Activated CD4-positive, alpha-beta T cell treated with anti-CD3 and anti-CD28 coated beads, Interleukin-2, amount 10 ng/mL, durations not matched to agents 7 days and 5 days (primary cell): ENCODE data around the gene SNRPE. TPM values are rescaled to one million over a fixed set of nuclear protein-coding genes. Genes with fewer than 3 reads are reported as not detected.
"Not testable (repeated sequence)": the region's sequence is repeated elsewhere in the genome, so short reads cannot be mapped to it uniquely, and the experiment has no call there.

ENCODE experiments used
- CTCF ChIA-PET: fragments of 350-600 bp; sonication (Branson Sonifier 250); formaldehyde crosslinking; loops from one replicate; lab custom pipeline; 2021; ENCODE audit warnings: antibody characterized with exemption; lab: Charles Lee
- POLR2A ChIA-PET: fragments of 350-600 bp; sonication (Branson Sonifier 250); formaldehyde crosslinking; loops from one replicate; lab custom pipeline; 2021; ENCODE audit warnings: antibody characterized with exemption; lab: Charles Lee
- DNase-seq: peaks from one replicate; pipeline ENCODE4 v3.0.0-alpha.2; 2020
- H3K27ac Mint-ChIP-seq: one replicate; pipeline ENCODE4 v1.8.0; 2021; ENCODE audit warnings: mild to moderate bottlenecking, moderate library complexity, mixed read lengths
- H3K27me3 Mint-ChIP-seq: one replicate; pipeline ENCODE4 v1.8.0; 2021; ENCODE audit warnings: mixed read lengths
- H3K36me3 Mint-ChIP-seq: one replicate; pipeline ENCODE4 v1.8.0; 2021; ENCODE audit warnings: low read depth, mixed read lengths
- H3K4me1 Mint-ChIP-seq: one replicate; pipeline ENCODE4 v1.8.0; 2021; ENCODE audit warnings: mixed read lengths
- H3K4me3 Mint-ChIP-seq: one replicate; pipeline ENCODE4 v1.8.0; 2021; ENCODE audit warnings: mild to moderate bottlenecking, moderate library complexity, mixed read lengths
- H3K9me3 Mint-ChIP-seq: one replicate; pipeline ENCODE4 v1.8.0; 2021; ENCODE audit warnings: mixed read lengths
- total RNA-seq, 2 experiments: library from RNA; stranded (reverse); gene quantifications; one replicate each; pipeline ENCODE4 v1.2.3, GENCODE V29; 2021

SNRPE gene
- 100 to 1,000 TPM; 153 to 187 TPM for total RNA-seq

DNA sequence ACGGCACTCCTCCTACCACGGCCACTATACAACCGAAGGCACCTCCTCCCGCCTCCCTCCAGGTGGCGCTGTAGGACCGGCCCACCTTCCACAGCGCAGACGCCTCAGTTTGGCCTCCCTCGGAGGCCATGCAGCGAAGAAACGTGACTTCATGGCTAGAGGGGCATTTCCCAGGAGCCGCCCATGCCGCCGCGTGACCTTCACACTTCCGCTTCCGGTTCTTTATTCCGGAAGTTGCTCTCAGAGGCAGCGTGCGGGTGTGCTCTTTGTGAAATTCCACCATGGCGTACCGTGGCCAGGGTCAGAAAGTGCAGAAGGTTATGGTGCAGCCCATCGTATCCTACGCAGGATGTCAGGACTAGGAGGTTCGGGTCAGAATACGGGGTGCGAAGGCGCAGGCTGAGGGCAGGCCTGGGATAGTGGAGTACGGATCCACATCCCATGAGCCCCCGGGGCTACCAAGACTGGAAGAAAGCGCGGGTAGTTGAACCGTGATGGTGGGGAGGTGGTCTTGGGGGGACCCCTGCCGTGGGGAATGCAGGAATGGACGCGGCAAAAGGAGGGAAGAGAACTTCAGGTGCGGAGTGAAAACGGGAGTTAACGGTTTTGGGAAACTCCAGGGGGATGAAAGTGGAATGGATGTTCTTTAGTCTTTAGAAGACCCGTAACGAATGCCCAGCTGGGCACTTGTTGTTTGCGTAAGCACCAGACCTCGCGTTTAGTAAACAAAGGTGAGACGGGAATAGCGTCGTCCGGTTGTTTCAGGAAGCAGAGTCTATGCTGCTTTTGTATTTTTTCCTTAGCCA lies at the start of gene SNRPE:
Gene SNRPE, plus strand, starts transcription at position 221 of the 806 bp plus-strand sequence. Its CDS starts 61 bp downstream, at position 282.
- ChIA-PET POLR2A (no interaction called here), CTCF (interaction anchor here (1.1 to 4.2 kb wide), 5 partner anchors 8 to 293 kb away, joined by 4 to 29 read pairs (median 4); no protein-coding TSS in a partner anchor)
- peak; percentile 97 for DNase-seq
- H3K4me1 Mint-ChIP-seq = peaks cover 28% of the 10 kb centered on the region
- no peaks in the 10 kb centered on the region for H3K27me3 Mint-ChIP-seq
- peak within 1 kb of the TSS; percentile 97 for H3K27ac Mint-ChIP-seq
- H3K36me3 Mint-ChIP-seq = peaks cover 25% of the 10 kb centered on the region
- no peaks in the 10 kb centered on the region for H3K9me3 Mint-ChIP-seq
- H3K4me3 Mint-ChIP-seq = peak within 1 kb of the TSS; percentile 98

DNA sequence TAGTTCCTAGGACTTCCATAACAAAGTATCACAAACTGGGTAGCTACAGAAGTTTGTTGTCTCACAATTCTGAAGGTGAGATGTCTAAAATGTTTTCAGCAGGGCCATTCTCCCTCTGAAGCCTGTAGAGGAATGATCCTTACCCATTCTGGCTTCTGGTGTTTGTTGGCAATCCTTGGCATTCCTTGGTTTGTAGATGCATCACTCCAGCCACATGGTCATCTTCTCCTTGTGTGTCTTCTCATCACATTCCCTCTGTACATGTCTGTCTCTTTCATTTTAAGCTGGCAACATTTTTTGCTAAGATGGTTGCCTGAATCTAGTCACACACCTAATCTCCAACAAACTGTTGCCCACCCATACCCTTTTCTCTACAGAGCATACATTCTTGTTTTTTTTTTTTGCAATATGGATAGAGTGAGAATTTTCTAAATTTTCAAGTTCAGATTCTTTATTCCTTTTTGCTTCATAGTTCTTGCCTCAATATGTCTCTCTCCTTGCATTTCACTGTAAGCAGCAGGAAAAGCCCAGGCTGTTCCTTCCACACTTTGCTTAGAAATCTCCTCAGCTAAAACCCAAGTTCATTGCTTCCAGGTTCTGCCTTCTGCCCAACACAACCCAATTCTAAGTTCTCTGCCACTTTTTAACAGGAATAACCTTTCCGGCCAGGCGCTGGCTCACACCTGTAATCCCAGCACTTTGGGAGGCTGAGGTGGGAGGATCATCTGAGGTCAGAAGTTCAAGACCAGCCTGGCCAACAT lies 47.6 kb upstream of the SNRPE start:
- peaks cover 9% of the 10 kb centered on the region for H3K4me1 Mint-ChIP-seq
- CTCF ChIA-PET = interaction anchor here (1.2 to 1.5 kb wide), 2 partner anchors 10 to 309 kb away, joined by 3 to 4 read pairs; no protein-coding TSS in a partner anchor
- DNase-seq = no peak
- H3K4me3 Mint-ChIP-seq = no peak overlapping the region
- H3K36me3 Mint-ChIP-seq = peaks cover 44% of the 10 kb centered on the region
- H3K9me3 Mint-ChIP-seq = no peaks in the 10 kb centered on the region
- no peaks in the 10 kb centered on the region for H3K27me3 Mint-ChIP-seq
- H3K27ac Mint-ChIP-seq = no peak overlapping the region
- POLR2A ChIA-PET = interaction anchor here (0.6 kb wide), 1 partner anchor 11 kb away, joined by 3 read pairs; no protein-coding TSS in a partner anchor

DNA sequence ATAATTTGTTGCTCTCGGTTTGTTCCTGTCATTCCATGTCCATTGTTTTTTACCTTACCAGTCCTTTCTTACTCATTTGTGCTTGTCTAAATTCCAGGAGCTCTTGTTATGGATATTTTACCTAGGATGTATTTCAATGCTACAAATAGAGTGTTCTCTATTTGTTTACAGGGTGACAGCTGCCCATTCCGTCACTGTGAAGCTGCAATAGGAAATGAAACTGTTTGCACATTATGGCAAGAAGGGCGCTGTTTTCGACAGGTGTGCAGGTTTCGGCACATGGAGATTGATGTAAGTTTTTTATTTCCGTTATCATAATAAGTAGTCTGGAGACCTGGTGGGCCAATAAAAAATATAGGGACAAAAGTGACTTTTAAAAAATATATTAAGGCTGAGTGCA lies 43.0 kb upstream of the SNRPE start:
- Mint-ChIP-seq H3K36me3 (peaks cover 50% of the 10 kb centered on the region), H3K27ac (no peak overlapping the region), H3K27me3 (no peaks in the 10 kb centered on the region), H3K4me3 (no peak overlapping the region), H3K4me1 (peaks cover 6% of the 10 kb centered on the region), H3K9me3 (no peaks in the 10 kb centered on the region)
- POLR2A ChIA-PET = no interaction called here
- CTCF ChIA-PET = no interaction called here
- no peak for DNase-seq

DNA sequence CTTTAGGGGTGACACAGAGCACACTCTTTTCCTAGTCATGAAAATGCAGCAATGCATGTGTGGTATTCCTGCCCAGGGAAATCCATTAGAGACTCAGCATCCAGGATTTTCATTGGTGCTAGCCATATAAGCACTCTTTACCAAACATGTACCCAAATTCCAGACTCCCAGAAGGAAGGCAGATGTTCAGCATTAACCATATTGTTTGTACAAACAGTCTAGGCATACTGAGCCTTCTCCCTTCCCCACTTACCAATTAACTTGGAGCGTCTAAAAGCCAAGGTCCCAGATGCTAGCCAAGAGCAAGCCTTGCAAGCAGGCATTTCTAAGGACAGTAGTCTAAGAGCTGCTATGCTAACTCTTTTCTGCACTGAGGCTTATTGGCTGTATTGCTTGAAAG lies 38.1 kb upstream of the SNRPE start:
- Mint-ChIP-seq H3K4me1 (peaks cover 15% of the 10 kb centered on the region), H3K4me3 (no peak overlapping the region), H3K27me3 (no peaks in the 10 kb centered on the region), H3K36me3 (peaks cover 59% of the 10 kb centered on the region), H3K27ac (no peak overlapping the region), H3K9me3 (no peaks in the 10 kb centered on the region)
- POLR2A ChIA-PET = interaction anchor here (0.6 kb wide), 1 partner anchor 58 kb away, joined by 3 read pairs; no protein-coding TSS in a partner anchor
- CTCF ChIA-PET = interaction anchor here (0.8 to 1.0 kb wide), 2 partner anchors 10 to 13 kb away, joined by 3 read pairs; no protein-coding TSS in a partner anchor
- no peak for DNase-seq

DNA sequence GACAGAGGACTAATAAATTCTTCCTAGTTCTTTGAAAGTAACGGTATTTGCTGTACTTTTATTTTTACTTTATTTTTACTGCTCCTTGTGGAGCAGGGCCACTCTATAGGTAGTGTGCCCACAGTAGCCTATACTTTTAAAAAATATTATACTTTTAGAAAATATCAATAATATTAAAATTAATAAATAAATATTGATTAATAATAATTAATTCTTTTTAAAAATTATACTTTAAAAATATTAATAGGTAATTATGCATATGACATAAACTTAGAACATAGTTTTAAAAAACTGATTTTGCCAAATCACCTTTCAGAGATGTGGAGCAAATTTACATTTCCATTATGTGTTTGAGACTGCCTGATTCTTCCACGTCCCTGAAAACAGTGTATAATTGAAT lies 35.2 kb upstream of the SNRPE start:
- no peaks in the 10 kb centered on the region for H3K27me3 Mint-ChIP-seq
- POLR2A ChIA-PET = no interaction called here
- H3K4me3 Mint-ChIP-seq = no peak overlapping the region
- DNase-seq = no peak
- H3K36me3 Mint-ChIP-seq = peaks cover 65% of the 10 kb centered on the region
- H3K9me3 Mint-ChIP-seq = no peaks in the 10 kb centered on the region
- no peak overlapping the region for H3K27ac Mint-ChIP-seq
- H3K4me1 Mint-ChIP-seq = peaks cover 15% of the 10 kb centered on the region
- CTCF ChIA-PET = interaction anchor here (0.7 kb wide), 1 partner anchor 836 kb away, joined by 3 read pairs; no protein-coding TSS in a partner anchor

DNA sequence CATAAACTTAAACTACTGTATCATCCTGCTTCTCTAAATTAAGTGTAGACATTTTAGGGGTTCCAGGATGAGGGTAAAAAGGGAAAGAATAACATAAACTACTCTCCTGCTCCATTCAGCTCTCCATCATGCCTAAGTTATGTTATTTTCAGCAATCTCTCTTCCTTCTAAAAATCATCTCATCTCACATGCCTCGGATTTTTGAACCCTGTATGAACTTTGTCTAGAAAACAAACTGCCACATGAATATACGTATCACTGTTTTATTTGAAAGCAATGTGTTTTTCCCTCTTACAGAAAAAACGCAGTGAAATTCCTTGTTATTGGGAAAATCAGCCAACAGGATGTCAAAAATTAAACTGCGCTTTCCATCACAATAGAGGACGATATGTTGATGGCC lies 33.4 kb upstream of the SNRPE start:
- no peak for DNase-seq
- H3K4me3 Mint-ChIP-seq = no peak overlapping the region
- H3K27ac Mint-ChIP-seq = no peak overlapping the region
- peaks cover 11% of the 10 kb centered on the region for H3K4me1 Mint-ChIP-seq
- peaks cover 59% of the 10 kb centered on the region for H3K36me3 Mint-ChIP-seq
- H3K27me3 Mint-ChIP-seq = no peaks in the 10 kb centered on the region
- CTCF ChIA-PET = interaction anchor here (1.6 kb wide), 1 partner anchor 17 kb away, joined by 5 read pairs; no protein-coding TSS in a partner anchor
- POLR2A ChIA-PET = no interaction called here
- no peaks in the 10 kb centered on the region for H3K9me3 Mint-ChIP-seq

DNA sequence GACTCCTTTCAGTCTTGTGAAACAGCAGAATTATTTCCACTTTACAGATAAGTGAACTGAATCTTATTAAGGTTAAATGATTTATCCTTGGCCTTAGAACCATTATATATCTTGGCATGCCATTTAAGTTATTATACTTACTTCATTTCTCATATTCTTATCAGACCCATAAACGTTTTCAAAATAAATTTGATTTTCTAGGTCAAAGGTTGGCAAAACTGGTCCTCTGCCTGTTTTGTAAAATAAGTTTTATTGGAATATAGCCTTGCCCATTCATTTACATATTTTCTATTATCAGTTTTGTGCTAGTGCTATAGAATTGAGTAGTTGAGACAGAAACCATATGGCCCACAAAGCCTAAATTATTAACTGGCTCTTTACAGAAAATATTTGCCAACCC lies 32.9 kb upstream of the SNRPE start:
- CTCF ChIA-PET = no interaction called here
- H3K27me3 Mint-ChIP-seq = no peaks in the 10 kb centered on the region

DNA sequence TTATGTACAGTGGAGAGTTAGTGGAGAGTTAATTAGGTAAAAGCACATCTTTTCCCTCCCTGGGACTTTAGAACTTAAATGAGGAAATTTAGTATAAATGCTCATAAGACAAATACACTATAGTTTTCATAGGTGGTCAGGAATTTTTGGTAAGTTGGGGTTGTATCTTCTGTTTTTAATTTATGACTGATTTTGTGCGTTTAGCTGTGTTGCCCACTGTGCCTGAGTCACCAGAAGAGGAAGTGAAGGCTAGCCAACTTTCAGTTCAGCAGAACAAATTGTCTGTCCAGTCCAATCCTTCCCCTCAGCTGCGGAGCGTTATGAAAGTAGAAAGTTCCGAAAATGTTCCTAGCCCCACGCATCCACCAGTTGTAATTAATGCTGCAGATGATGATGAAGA lies 32.2 kb upstream of the SNRPE start:
- H3K4me3 Mint-ChIP-seq, H3K9me3 Mint-ChIP-seq, H3K27ac Mint-ChIP-seq, H3K27me3 Mint-ChIP-seq, CTCF ChIA-PET, DNase-seq, POLR2A ChIA-PET: not testable (repeated sequence)
- Mint-ChIP-seq H3K36me3 (peaks cover 61% of the 10 kb centered on the region), H3K4me1 (peaks cover 10% of the 10 kb centered on the region)

More for the DNA sequence above, 32.9 kb upstream of the SNRPE start:
- POLR2A ChIA-PET = no interaction called here
- DNase-seq = no peak
- Mint-ChIP-seq H3K9me3 (no peaks in the 10 kb centered on the region), H3K4me1 (peaks cover 11% of the 10 kb centered on the region), H3K36me3 (peaks cover 60% of the 10 kb centered on the region), H3K4me3 (no peak overlapping the region), H3K27ac (no peak overlapping the region)

DNA sequence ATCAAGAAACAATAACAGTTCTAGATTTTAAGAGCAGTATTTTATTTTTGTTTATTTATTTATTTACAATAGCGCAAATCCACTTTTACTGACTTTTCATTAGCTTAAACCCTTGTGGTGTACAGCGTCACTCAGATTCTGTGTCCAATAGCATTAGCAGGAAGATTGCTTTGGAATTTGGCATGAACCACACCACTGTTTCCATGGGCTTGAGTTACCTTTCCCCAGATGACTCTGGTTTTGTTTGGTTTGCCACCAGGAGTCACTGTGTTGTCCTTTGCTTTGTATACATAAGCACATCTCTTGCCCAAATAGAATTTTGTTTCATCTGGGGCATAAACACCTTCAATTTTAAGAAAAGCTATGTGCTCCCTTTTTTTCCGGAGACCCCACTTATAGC lies 25.9 kb upstream of the SNRPE start:
- CTCF ChIA-PET = interaction anchor here (0.9 to 1.3 kb wide), 3 partner anchors 13 to 23 kb away, joined by 3 to 5 read pairs (median 4); no protein-coding TSS in a partner anchor
- POLR2A ChIA-PET = no interaction called here

DNA sequence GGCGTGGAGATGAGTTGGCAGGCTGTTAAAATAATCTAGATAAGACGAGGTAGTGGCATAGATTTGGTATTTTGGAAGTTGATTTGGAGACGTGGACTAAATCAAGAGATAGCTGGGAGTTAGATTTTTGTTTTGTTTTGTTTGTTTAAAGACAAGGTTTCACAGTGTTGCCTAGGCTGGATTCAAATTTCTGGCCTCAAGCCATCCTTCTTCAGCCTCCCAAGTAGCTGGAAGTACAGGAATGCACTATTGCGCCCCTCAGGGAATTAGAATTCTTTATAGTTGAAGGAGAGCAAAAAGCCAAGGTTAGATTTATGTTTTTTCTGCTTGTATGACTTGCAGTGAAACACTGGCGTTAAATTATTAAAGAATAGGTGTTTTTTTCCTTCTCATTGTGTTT lies 22.3 kb upstream of the SNRPE start:
- ChIA-PET CTCF (no interaction called here), POLR2A (no interaction called here)
- Mint-ChIP-seq H3K9me3 (no peaks in the 10 kb centered on the region), H3K4me1 (no peaks in the 10 kb centered on the region), H3K27ac (no peak overlapping the region), H3K27me3 (no peaks in the 10 kb centered on the region), H3K4me3 (no peak overlapping the region), H3K36me3 (peaks cover 62% of the 10 kb centered on the region)
- DNase-seq = no peak

More for the DNA sequence above, 25.9 kb upstream of the SNRPE start:
- H3K27me3 Mint-ChIP-seq = no peaks in the 10 kb centered on the region
- no peak overlapping the region for H3K4me3 Mint-ChIP-seq
- no peak for DNase-seq
- H3K9me3 Mint-ChIP-seq = no peaks in the 10 kb centered on the region
- no peak overlapping the region for H3K27ac Mint-ChIP-seq
- no peaks in the 10 kb centered on the region for H3K4me1 Mint-ChIP-seq
- peaks cover 52% of the 10 kb centered on the region for H3K36me3 Mint-ChIP-seq

DNA sequence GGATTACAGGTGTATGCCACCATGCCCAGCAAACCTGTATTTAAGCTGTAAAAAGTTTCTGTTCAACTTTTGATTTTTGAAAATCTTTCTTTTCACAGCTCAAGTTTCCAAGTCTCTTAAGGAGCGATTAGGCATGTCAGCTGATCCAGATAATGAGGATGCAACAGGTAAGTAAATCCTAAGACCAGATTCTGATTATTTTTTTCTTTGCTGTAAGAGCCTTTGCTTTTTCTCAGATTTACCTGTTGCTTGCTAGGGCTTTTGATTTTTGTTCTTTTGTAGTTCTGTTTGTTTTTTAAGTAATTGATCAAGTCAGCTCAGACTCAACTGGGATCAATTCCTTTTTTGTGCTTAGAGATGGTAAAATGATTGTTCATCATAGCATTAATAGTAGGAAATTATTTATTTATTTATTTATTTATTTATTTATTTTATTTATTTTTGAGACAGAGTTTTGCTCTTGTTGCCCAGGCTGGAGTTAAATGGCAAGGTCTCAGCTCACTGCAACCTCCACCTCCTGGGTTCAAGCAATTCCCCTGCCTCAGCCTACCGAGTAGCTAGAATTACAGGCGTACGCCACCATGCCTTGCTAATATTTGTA lies 21.1 kb upstream of the SNRPE start:
- Mint-ChIP-seq H3K4me3 (no peak overlapping the region), H3K4me1 (no peaks in the 10 kb centered on the region), H3K27ac (no peak overlapping the region), H3K9me3 (no peaks in the 10 kb centered on the region), H3K36me3 (peaks cover 61% of the 10 kb centered on the region), H3K27me3 (no peaks in the 10 kb centered on the region)
- CTCF ChIA-PET = interaction anchor here (1.2 kb wide), 1 partner anchor 9 kb away, joined by 3 read pairs; no protein-coding TSS in a partner anchor
- POLR2A ChIA-PET = no interaction called here
- DNase-seq = no peak

DNA sequence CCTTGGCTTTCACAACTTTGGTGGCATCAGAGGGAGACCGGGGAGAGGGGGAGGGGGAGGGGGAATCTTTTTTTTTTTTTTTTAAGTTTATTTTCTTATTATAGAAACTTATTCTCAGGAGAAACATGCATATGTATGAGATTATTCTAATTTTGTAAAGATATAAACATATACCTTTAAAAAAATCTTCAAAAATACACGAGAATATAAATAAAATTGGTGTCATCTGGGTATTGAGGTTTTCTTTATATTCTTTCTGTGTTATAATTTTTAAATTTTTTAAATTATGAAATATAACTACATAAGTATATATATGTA lies 18.9 kb upstream of the SNRPE start:
- ChIA-PET POLR2A (no interaction called here), CTCF (no interaction called here)
- DNase-seq = no peak
- Mint-ChIP-seq H3K27ac (no peak overlapping the region), H3K4me3 (no peak overlapping the region), H3K4me1 (no peaks in the 10 kb centered on the region), H3K9me3 (no peaks in the 10 kb centered on the region), H3K27me3 (no peaks in the 10 kb centered on the region), H3K36me3 (peaks cover 63% of the 10 kb centered on the region)
